HG03571 (cell line): ENCODE results near the gene DIP2A.

Experiments
- ATAC-seq: cut with Tn5 transposase; IDR thresholded peaks from one replicate; pipeline ENCODE4 v1.9.1; 2021; ENCODE audit not compliant: unreplicated experiment

Gene DIP2A

DNA sequence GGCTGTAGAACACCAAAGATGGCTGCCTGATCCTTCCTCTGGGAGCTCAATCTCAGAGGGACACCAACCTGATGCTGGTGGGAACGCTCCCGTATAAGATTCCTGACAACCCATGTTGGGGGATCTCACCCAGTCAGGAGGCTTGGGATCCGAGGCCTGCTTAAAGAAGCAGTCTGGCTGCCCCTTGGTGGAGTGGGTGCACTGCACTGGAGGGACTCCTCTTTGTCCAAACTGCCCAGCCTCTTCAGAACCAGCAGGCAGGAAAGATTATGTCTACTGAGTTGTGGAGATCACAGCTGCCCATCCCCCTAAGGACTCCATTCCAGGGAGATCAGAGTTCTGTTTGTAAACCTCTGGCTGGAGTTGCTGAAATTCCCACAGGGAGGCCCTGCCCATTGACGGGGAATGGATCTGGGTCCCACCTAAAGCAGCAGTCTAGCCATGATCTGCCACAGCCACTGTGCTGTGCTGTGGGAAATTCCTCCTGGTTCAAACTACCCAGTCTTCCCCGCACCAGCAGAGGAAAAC, 123.2 kb downstream of the DIP2A start:
- no peak for ATAC-seq

DNA sequence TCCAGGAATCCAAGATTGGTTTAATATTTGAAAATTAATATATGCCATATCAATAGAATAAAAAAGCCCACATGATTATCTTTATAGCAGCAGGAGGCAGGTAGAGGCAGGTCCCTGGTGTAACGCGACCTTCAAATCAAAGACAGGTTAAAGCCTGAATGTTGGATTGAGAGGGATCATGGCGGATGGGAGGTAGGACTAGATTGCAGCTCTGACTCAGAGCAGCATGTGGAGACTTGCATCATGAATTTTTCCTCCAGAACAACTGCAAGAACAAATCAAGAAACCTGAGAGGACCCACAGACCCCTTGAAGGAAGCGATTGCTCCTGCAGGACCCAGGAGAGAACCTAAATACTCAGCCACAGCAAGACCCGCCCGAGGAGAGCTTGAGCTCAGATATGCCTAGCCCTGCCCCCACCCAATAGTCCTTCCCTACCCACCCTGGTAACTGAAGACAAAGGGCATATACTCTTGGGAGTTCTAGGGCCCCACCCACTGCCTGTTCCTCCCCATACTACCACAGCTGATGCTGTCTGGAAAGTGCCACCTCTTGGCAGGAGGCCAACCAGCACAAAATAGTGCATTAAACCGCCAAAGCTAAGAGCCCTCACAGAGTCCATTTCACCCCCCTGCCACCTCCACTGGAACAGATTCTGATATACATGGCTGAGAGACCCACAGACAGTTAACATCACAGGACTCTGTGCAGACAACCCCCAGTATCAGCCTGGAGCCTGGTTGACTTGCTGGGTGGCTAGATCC, 126.7 kb downstream of the DIP2A start:
- ATAC-seq = no peak

GRCh38 chr21:46594276-46594675, 135.6 kb downstream of the DIP2A start:
- ATAC-seq = no peak

GRCh38 chr21:46596201-46596600, 137.5 kb downstream of the DIP2A start:
- ATAC-seq = no peak

- ATAC-seq = no peak
Observed at GRCh38 chr21:46597031-46597430, 138.3 kb downstream of the DIP2A start.

GRCh38 chr21:46597896-46598343, 139.2 kb downstream of the DIP2A start:
- no peak for ATAC-seq

- ATAC-seq = no peak
Observed at GRCh38 chr21:46598581-46599572, 140.2 kb downstream of the DIP2A start.

- ATAC-seq = no peak
Observed at GRCh38 chr21:46600305-46600704, 141.6 kb downstream of the DIP2A start.

DNA sequence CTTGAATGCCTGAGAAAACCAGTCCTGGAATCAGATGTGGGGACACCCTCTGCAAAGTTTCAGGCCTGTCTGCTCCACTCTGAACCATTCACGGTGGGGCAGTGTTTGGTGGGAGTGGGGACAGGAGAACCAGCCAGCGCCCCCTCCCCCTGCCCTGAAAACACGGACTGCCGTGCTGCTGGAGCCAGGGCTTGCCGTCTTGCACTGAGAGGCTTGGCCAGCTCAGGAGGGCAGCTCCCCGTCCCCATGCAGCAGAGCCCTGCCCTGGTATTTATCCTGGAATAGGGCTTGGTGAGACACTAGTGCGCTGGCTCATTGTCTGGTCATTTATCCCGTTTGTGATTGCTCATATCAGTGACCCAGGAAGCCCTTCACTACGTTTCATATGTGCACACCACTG, 142.3 kb downstream of the DIP2A start:
- no peak for ATAC-seq

- ATAC-seq = no peak
Observed at GRCh38 chr21:46603228-46603627, 144.5 kb downstream of the DIP2A start.

GRCh38 chr21:46604329-46604974, 145.8 kb downstream of the DIP2A start:
- ATAC-seq = no peak

- no peak for ATAC-seq
Observed at GRCh38 chr21:46604975-46605766, 146.5 kb downstream of the DIP2A start, which contains the start of gene S100B. Gene S100B (minus strand): TSS chr21:46605082. CDS start chr21:46602415, 2,667 bp downstream.

- peak; percentile 66 for ATAC-seq
Observed at GRCh38 chr21:46605767-46606426, 147.2 kb downstream of the DIP2A start.

GRCh38 chr21:46606427-46606813, 147.7 kb downstream of the DIP2A start:
- ATAC-seq = no peak

- ATAC-seq = no peak
Observed at GRCh38 chr21:46607636-46608035, 148.9 kb downstream of the DIP2A start.

- ATAC-seq = no peak
Observed at GRCh38 chr21:46608672-46609111, 150.0 kb downstream of the DIP2A start.

- ATAC-seq = no peak
Observed at GRCh38 chr21:46610018-46610701, 151.5 kb downstream of the DIP2A start.

- no peak for ATAC-seq
Observed at GRCh38 chr21:46613391-46613790, 154.7 kb downstream of the DIP2A start.

GRCh38 chr21:46616050-46616449, 157.4 kb downstream of the DIP2A start:
- no peak for ATAC-seq
